HG03103 (cell line): Measurements from ENCODE around the gene TRIM37.
A peak's percentile ranks its signal among the peaks of the same experiment; 100 is the strongest.
"Not testable (repeated sequence)": the region's sequence is repeated elsewhere in the genome, so short reads cannot be mapped to it uniquely, and the experiment has no call there.

Source experiments
- ATAC-seq: cut with Tn5 transposase; IDR thresholded peaks from one replicate; pipeline ENCODE4 v1.9.1; 2021; ENCODE audit warnings: low read depth; ENCODE audit not compliant: unreplicated experiment

TRIM37 gene, protein sequence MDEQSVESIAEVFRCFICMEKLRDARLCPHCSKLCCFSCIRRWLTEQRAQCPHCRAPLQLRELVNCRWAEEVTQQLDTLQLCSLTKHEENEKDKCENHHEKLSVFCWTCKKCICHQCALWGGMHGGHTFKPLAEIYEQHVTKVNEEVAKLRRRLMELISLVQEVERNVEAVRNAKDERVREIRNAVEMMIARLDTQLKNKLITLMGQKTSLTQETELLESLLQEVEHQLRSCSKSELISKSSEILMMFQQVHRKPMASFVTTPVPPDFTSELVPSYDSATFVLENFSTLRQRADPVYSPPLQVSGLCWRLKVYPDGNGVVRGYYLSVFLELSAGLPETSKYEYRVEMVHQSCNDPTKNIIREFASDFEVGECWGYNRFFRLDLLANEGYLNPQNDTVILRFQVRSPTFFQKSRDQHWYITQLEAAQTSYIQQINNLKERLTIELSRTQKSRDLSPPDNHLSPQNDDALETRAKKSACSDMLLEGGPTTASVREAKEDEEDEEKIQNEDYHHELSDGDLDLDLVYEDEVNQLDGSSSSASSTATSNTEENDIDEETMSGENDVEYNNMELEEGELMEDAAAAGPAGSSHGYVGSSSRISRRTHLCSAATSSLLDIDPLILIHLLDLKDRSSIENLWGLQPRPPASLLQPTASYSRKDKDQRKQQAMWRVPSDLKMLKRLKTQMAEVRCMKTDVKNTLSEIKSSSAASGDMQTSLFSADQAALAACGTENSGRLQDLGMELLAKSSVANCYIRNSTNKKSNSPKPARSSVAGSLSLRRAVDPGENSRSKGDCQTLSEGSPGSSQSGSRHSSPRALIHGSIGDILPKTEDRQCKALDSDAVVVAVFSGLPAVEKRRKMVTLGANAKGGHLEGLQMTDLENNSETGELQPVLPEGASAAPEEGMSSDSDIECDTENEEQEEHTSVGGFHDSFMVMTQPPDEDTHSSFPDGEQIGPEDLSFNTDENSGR

GRCh38 chr17:59106463-59107305 lies at the start of gene TRIM37:
Gene TRIM37 (minus strand): TSS chr17:59106880. CDS start chr17:59106461, 419 bp downstream.
- peak; percentile 94 for ATAC-seq

DNA sequence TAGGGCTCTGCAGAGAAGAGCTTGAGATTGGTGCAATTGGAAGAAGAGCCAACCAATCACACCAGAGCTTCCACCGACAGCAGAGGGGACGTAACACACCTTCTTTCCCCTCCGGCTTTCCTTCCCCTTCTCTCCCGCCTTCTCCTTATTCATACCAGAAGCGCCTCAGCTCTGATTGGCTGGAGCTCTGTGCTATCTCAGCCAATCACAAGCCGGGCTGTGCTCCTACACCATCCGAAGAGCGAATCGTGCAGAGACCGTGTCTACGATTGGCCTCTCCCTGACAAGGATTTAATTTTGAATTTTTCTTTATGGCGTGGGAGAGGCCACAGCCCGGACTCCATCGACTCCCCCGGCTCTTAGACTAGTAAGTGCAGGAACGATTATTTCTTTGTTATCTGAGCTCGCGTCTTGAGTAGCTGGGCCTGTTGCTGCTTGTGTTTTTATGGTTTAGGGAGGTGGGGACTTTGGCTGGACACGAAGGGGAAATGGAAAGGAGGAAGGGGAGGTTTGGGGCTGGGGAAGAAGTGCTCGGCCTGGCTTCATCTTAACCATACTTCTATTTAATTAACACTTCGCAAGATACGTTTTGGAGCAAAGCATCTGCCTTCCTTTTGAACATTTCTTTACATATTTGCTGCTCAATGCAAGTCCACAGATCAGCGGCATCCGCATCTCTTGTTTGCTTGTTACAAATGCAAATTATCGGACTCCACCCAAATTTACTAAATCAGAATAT lies 48.9 kb upstream of the TRIM37 start, which contains the start of gene PRR11:
PRR11 (plus strand) TSS at position 308 of the 739 bp plus-strand sequence. CDS start 14,007 bp downstream, outside the sequence.
- peak; percentile 74 for ATAC-seq

GRCh38 chr17:59154721-59155438 lies 48.2 kb upstream of the TRIM37 start, which contains the start of gene SKA2:
Gene SKA2 (minus strand): TSS chr17:59155186. CDS start chr17:59155163, 23 bp downstream.
- peak; percentile 74 for ATAC-seq

GRCh38 chr17:59154292-59154720 lies 47.6 kb upstream of the TRIM37 start:
- ATAC-seq = no peak

DNA sequence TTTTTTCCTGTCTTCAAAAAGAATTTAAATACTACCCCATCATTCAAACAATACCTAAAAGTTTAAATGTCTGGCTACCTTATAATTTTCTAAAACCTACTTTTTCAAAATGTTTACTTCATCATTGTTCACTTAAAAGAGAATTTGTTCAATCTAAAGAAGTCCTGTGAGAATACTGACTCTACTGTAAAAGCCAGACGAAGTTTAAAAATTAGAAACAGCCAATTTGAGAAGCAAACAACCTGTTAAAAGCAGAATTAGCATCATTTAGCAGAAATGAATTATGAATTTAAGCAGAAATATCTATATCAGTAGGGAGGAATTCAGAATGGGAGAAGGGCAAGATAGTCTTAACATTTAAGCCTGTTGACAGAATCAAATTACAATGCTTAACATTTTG lies 46.2 kb upstream of the TRIM37 start:
- no peak for ATAC-seq

GRCh38 chr17:59151591-59151990 lies 44.9 kb upstream of the TRIM37 start:
- no peak for ATAC-seq

DNA sequence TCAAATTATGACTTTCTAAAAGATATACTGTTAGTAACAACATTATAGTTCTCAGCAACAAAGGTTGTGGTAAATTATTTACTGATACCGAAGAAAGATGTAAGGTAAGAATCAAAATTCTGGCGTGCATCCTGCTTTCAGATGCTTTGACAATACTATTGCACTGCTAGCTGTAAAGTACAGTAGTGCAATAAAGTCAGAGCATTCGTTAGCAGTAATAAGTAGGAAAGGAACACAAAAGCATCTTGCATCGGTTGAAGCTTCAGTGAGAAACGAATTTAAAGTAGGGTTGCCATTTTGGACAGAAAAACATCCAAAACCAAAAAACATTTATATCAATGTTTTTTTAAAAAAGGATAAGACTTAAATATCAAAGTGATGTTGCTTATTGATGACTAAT lies 44.3 kb upstream of the TRIM37 start:
- no peak for ATAC-seq

- no peak for ATAC-seq
Measured at GRCh38 chr17:59149841-59150511, 43.3 kb upstream of the TRIM37 start.

- no peak for ATAC-seq
Measured at GRCh38 chr17:59149051-59149450, 42.4 kb upstream of the TRIM37 start.

DNA sequence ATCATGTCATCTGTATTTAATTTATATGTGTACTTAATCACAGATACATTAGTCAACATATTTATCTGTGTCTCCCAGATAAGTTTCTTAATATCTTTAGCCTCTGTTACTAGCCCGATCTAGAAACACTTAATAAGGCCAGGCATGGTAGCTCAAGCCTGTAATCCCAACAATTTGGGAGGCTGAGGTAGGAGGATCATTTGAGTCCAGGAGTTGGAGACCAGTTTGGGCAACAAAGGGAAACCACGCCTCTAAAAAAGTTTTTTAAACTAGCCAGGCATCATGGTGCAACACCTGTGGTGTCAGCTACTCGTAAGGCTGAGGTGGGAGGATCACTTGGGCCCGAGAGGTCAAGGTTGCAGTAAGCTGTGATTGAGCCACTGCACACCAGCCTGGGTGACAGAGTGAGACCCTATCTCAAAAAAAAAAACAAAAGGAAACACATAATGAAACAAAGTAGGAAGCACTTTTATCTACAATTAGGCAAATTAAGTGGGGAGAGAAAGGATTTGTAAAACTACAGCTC lies 39.0 kb upstream of the TRIM37 start:
- no peak for ATAC-seq

DNA sequence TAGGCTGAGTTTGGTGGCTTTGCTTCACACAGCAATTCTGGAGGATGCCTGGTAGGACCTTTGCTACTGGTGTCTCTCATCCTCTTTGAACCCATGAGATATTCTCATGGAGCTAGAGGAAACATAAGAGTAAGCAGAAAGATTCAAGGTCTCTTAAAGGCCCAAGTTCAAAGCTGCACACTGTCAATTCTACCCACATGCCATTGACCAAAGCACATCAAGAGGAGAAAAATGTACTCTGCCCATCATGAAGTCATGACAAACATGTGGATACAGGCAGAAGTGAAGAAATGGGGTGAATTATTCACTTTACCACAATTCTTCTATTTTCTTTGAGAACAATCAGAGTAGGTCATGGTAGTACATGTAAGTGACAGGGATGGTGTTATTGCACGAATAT lies 35.2 kb upstream of the TRIM37 start:
- no peak for ATAC-seq

DNA sequence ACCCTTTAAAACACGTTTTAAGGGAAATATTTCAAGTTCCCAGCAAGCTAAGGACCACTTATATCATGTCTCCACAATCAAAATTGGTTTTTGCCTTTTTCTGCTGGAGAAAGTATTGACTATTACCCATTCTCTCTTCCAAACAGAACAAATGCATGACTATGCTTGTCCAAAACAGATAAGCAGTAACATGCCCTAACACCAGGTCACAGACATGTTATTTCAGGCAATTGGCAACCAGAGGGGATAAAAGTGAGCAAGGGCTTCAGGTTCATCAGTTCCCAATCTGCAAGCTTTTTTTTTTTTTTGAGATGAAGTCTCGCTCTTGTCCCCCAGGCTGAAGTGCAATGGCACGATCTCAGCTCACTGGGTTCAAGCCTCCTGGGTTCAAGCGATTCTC lies 33.3 kb upstream of the TRIM37 start:
- ATAC-seq = no peak

GRCh38 chr17:59138339-59138738 lies 31.7 kb upstream of the TRIM37 start:
- not testable (repeated sequence) for ATAC-seq

DNA sequence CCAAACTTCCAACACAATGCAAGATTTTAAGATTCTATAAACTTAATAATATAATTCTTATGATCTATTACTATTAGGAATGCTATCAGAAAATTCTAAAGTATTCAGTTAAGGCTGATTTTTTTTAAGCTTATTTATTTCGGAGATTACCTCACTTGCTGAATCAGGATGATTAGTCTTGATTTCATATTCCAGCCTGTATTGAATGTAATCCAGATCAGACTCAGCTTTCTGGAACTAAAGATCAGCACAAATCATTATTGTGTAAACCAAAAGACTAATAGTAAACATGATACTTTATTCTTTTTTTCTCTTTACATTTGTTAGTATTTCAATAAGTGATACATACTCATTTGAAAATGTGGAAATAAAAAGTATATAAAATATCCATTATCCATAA lies 24.5 kb upstream of the TRIM37 start:
- no peak for ATAC-seq

- ATAC-seq = no peak
Measured at GRCh38 chr17:59129814-59130213, 23.1 kb upstream of the TRIM37 start.

DNA sequence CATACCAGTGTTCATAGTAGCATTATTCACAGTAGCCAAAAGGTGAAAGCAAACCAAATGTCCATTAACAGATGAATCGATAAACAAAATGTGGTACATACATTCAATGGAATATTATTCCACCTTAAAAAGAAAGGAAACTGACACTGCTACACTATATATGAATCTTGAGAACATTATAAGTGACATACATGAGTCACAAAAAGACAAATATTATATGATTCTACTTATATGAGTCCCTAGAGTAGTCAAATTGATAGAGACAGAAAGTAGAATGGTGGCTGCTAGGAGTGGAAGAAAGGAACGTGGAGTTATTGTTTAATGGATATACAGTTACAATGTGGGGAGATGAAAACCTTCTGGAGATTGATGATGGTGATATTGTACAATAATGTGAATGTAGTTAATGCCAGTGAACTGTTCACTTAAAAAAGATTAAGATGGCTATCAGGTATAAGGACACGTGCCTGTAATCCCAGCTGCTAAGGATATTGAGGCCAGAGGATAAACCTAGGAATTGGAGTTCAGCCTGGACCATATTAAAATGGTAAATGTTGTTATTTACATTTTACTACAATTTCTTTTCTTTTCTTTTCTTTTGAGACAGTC lies 20.2 kb upstream of the TRIM37 start:
- ATAC-seq = no peak

GRCh38 chr17:59124665-59125064 lies 18.0 kb upstream of the TRIM37 start:
- ATAC-seq = no peak
